Fibroblast of skin of scalp (primary cell): ENCODE results near the gene ALDOA.

Experiments
- DNase-seq: peaks from one replicate; pipeline ENCODE4 v3.0.0-alpha.2; 2013

Gene ALDOA

GRCh38 chr16:30069611-30070462 lies 4.3 kb downstream of the ALDOA start:
- no peak for DNase-seq

- no peak for DNase-seq
Observed at GRCh38 chr16:30070490-30070889, 4.9 kb downstream of the ALDOA start.

- peak; percentile 91 for DNase-seq
Observed at GRCh38 chr16:30075503-30076275, 10.1 kb downstream of the ALDOA start, which contains the start of gene PPP4C. Gene PPP4C, plus strand, starts transcription at chr16:30075994. Its CDS starts 384 bp downstream, at chr16:30076378.

GRCh38 chr16:30076276-30076791 lies 10.8 kb downstream of the ALDOA start:
- DNase-seq: no peak

- no peak for DNase-seq
Observed at GRCh38 chr16:30077656-30078055, 12.1 kb downstream of the ALDOA start.

- no peak for DNase-seq
Observed at GRCh38 chr16:30078744-30079143, 13.2 kb downstream of the ALDOA start.

- no peak for DNase-seq
Observed at GRCh38 chr16:30079480-30079879, 13.9 kb downstream of the ALDOA start.

- DNase-seq: no peak
Observed at GRCh38 chr16:30082545-30083090, 17.1 kb downstream of the ALDOA start.

GRCh38 chr16:30083216-30084055 lies 17.9 kb downstream of the ALDOA start:
- no peak for DNase-seq

- DNase-seq: no peak
Observed at GRCh38 chr16:30084096-30084815, 18.7 kb downstream of the ALDOA start.

GRCh38 chr16:30084816-30085159 lies 19.2 kb downstream of the ALDOA start:
- no peak for DNase-seq

GRCh38 chr16:30085247-30085646 lies 19.7 kb downstream of the ALDOA start:
- DNase-seq: no peak

GRCh38 chr16:30085820-30086219 lies 20.3 kb downstream of the ALDOA start:
- no peak for DNase-seq

- DNase-seq: no peak
Observed at GRCh38 chr16:30086291-30087140, 21.0 kb downstream of the ALDOA start.

- DNase-seq: no peak
Observed at GRCh38 chr16:30087181-30087898, 21.8 kb downstream of the ALDOA start.

- no peak for DNase-seq
Observed at GRCh38 chr16:30088237-30088831, 22.8 kb downstream of the ALDOA start.

GRCh38 chr16:30088832-30089624 lies 23.5 kb downstream of the ALDOA start:
- no peak for DNase-seq

- no peak for DNase-seq
Observed at GRCh38 chr16:30090610-30091331, 25.2 kb downstream of the ALDOA start.
